Measurements from ENCODE around the gene MIEF1.

Gene MIEF1

DNA sequence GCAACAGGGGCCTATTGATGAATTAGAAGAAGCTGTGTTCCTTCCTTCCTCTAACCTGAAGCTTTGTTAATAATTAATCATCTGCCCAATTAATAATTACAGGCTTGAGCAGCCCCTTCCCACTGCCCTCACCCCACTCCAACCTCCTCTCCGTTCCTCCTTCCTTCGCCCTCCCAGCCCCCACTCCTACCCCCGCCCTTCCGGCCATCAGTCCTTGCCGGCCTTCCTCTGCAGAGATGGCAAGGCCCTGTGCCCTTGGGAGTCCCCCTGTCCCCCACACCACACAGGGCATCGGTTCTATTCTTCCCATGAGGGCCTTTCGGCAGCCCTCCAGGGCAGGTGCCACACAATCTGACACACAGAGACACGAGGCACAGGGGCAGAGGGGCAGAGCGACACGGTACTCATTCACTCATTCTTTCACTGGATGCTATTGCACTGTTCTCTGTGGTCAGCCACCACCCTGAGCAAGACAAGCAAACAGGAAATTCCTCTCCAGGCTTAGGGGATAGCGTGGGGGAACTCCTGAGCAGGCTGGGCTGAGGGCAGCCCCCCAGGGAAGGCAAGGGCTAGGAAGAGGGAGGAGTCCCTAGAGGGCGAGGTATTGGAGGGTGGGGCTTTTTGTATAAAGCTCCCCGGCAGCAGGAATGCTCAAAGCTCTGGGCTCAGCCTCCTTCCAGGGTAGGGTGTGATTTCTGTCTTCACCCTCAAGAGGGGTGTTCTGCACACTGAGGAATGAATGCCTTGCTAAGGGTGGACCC is 30.5 kb upstream of the MIEF1 start:
- no peak for DNase-seq

DNA sequence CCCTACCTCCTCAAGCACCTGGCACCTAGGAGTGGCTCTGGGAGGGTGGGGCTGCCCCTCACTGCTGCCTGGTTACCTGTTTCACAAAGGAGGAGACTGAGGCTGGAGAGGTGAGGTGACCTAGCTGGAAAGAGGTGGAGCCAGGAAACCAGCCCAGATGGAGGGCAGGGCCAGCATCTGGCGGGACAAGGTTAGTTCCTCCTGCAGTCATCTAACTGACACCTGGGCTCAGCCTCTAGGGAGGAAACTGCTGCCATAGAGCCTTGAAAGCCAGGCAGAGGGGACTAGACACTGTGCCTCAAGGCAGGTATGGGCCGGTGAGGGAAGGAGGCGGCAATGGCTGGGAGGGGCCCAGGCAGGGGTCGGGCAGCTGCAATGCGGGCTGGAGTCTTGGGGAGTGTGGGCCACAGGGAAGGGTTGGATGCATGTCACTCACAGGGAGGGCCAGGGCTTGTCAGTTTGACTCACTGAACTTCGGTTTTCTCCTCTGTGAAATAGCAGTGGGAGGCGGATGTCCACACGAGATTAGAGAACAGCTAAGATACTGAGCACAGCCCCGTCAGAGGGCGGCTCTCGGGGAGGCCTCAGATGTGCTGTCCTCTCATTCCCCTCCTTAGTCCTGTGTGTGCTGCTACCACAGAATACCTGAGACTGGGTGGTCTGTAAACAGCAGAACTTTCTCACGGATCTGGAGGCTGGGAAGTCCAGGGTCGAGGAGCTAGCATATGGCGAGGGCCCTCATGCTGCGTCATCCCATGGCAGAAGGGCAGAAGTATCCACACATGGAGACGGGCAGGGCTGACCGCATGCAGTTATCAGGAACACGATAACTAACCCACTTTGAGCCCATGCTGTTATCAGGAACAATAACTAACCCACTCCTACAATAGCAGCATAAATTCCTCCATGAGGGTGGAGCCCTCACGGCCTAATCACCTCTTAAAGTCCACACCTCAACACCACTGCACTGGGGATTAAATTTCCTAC is 29.2 kb upstream of the MIEF1 start:
- no peak for DNase-seq

DNA sequence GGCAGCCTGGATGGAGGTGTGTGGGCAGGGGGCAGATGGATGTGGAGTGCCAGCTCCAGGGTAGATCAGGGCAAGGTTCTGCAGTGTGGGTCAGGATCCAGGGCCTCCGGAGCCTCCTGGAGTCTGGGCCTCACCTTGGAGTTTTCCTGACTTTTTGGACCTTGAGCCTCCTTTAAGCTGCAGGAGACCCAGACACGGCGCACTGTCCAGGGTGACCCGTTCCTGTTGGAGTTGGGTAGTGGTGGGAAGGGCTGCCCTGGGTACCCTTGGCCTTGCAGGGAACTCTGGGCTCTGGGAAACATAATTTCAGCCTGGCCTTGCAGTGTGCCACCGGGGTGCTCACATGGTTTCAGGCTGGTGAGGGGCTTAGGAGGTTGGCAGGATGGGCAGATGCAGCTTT is 28.2 kb upstream of the MIEF1 start:
- no peak for DNase-seq

DNA sequence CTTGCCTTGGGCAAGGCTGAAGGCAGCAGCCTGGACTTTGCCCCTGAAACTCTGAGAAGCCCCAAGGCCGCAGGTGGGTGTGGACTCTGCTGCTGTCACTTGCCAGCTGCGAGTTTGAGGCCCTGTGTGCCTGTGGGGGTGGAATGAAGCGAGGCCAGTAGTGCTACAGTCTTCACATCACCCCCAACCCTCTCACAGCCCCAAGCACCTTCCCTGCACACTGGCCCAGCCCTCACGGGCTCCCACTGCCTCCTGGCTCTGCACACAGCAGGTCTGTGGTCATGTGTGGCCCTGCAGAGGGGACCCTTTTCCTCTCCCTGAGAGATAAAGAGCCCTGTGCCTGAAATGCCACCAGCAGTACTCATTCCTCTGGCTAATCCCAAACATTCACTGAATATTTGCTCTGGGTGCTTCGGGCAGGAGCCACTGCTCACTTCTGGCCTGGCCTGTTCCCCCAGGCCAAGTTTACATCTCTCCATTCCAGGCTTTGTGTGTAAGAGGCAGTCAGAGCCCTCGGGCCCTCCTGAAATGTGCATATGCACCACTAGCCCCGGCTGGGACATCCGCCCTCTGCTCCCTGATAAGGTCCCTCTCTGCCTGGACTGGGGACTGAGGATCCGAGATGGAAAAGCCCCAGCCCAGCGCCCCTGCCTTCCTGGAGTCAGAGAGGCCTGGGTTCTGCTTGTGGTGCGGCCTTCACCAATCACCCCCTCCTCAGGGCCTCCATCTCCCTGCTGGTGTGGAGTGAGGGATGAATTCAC is 27.6 kb upstream of the MIEF1 start:
- DNase-seq: no peak

DNA sequence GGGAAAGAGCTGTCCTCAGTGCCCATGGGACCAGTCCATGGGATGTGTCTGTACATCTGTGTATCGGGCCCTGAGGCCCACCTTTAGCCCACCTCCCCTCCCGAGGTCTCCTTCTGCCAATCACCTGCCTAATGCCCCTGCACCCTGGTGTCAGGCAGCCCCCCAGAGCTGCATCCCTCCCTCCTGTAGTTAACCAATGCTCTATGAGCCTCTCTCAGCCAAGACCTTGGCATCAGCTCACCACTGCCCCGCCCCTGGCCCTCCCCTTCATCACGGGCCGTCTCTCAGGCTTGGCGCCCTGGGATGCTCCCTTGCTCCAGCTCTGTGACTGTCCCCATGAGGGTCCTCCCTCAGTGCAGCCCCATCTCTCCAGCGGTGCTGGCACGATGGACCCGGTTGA is 26.8 kb upstream of the MIEF1 start:
- DNase-seq: no peak

DNA sequence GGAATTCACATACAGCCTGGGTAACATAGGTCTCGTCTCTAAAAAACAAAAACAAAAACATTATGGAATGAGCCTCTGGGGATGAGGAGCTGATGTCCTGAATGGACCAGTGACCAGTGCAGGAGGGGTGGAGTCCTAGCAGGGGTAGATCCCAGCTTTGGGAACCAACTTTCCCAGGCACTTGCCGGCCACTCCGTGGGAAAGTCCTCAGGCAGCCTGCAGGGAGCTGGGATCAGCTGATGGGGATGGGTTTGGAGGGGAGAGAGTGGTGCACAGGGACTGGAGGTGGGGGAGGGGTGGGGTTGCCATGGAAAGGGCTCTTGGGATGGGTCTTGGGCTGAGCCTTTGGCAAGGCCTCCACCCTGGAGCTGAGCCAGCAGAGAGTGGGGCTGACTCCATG is 26.2 kb upstream of the MIEF1 start:
- no peak for DNase-seq

DNA sequence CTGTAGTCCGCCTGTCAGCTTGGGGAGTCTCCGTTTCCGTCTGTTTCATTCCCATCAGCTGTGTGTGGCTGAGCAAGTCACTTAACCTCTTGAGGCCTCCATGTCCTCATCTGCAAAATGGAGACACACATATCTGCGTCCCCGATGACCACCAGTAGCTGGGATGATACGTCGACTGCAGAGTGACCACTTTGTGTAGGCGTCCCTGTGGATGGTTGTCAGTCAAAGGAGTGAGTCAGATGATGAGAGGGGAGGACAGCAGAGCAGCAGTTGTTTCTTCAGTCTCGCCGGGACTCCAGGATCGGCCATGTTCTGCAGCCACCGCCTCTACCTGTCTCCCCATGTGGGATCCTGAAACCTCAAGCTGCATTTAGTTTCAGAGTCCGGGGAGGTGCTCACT is 25.4 kb upstream of the MIEF1 start:
- no peak for DNase-seq

DNA sequence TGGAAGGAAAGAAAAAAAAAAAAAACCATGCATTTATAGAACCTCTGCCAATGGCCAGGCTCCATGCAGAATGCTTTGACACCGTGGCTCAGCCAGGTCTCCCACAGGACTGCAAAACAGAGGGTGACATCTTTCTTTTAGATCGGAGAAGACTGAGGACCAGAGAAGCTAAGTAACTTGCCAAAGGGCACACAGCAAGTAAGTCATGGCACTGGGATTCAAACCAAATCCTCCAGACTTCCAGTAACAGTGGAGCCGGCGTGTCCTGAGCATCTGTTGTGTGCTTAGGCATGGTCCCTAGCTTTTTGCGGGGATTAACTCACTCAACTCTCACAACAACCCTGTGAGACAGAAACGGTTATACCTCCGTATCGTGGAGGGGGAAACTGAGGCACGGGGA is 24.5 kb upstream of the MIEF1 start:
- no peak for DNase-seq

DNA sequence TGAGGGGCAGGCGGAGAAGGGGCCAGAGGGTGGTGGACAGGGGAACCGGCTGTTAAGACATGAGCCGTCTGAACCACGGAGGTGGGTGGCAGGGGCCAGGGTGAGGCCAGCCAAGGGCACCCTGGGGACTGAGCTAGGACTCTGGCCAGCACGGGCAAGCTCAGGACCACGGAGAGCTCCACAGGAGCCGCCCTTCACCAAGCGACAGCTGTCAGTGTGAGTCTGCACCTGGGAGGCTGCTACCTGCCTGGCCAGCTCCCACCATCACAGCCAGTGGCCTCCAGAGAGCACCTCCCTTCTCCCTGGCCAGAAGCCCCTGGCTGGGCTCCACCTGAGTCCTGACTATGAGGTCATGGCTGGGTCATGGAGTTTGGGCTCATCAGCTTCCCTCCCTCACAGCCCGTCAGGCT is 23.6 kb upstream of the MIEF1 start:
- no peak for DNase-seq

DNA sequence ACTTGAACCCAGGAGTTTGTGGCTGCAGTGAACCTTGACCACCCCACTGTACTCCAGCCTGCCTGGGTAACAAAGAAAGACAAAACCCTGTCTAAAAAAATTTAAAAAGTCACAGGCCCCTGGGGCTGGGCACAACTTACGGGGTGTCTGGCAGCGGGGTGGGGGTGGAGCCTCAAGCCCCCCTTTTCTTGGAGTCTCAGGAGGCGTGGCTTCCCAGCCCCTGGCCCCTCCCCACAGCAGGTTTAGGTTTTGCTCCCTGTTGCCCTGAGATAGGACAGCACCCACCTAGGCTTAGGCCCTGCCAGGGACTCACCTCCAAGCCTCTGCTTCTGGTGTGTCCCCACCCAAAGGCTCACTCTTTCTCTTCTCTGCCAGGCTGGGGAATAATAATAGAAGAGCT is 22.8 kb upstream of the MIEF1 start:
- DNase-seq: no peak

DNA sequence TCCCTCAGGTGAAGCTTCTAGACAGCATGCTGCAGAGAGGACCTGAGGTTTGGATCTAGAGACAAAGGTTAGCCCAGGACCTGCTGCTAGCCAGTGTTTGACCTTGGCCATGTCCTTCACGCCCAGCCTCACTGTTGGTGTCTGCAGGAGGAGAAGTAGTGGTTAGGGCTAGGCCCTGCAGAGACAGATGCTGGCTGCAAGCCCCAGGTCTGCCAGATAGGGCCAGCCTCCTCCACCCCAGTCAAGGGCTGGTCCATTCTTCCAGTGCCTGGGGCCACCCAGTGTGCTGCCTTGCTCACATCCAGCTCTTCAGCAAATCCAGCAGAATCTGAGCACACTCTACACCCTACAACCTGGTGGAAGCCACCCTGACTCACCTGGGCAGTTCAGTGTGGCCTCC is 21.5 kb upstream of the MIEF1 start:
- DNase-seq: no peak

DNA sequence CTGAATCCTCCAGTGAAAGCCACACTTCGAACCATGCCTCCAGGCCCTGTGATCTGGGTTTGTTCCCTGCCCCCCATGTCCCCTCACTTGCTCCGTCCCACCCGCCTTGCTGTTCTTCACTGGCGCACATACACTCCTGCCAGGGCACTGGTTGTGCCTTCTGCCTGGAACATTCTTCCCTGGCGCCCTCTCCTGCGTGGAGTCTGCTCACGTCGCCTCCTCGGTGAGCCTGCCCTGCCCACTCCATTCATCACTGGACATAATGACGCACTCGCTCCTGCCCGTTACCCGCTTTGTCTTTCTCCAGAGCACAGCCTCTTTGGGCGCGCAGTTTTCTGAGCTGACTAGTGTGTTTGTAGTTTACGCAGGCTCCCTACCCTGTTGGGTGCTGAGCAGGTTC is 21.0 kb upstream of the MIEF1 start:
- no peak for DNase-seq

DNA sequence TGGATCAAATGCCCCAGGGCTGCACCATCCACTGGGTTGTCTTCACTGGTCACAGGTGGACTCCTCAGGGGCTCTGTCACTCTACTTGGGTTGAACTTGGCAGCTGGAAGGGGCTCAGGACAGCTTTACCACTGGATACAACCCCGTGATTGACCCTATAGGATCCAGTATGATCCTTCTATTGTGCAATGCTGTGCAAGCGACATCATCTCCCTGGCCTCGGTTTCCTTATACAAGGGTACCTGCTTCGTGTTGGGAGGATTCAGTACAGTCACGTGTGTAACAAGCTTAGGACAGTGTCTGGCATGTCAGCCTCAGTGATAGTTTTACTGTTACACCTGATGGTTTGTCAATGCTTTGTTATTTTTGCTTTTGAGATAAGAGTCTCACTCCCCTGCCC is 20.5 kb upstream of the MIEF1 start:
- no peak for DNase-seq

DNA sequence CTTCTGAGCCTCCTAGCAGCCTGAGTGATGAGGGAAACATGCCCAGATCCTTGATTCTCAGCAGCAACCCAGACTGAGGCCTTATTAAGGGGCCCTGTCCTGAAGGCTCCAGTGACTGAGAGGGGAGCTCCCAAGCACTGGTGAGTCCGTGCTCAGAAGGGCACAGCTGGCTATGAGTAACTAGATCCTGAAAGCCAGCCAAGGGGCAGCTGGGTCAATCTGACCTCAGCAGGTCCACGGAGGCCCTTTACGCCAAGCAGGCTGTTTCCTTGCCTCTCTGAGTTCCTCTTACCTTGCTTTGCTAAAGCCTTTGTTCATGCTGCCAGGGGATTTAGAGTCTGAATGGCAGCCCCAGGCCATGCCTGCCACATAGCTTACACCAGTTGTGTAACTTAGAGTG is 19.3 kb upstream of the MIEF1 start:
- DNase-seq: no peak

DNA sequence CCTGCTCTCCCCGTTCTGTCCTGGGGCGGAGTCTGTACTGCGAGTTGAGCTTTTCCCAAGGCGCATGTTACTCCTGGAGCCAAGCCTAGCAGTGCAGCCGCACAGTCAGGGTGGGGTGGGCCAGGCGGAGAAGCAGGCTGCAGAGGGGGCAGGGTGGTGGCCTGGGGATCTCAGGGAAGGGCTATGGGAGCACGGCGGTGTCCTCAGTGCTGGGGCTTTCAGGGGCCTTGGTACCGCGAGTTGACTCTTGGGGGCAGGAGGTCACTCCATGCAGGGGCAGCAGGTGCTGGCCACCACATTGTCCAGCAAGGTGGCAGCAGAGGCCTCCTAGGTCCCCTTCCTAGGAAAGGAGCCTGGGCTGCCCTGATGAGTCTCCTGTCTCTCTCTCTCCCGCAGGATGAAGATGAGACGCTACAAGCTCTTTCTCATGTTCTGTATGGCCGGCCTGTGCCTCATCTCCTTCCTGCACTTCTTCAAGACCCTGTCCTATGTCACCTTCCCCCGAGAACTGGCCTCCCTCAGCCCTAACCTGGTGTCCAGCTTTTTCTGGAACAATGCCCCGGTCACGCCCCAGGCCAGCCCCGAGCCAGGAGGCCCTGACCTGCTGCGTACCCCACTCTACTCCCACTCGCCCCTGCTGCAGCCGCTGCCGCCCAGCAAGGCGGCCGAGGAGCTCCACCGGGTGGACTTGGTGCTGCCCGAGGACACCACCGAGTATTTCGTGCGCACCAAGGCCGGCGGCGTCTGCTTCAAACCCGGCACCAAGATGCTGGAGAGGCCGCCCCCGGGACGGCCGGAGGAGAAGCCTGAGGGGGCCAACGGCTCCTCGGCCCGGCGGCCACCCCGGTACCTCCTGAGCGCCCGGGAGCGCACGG is 14.9 kb upstream of the MIEF1 start:
- DNase-seq: no peak

DNA sequence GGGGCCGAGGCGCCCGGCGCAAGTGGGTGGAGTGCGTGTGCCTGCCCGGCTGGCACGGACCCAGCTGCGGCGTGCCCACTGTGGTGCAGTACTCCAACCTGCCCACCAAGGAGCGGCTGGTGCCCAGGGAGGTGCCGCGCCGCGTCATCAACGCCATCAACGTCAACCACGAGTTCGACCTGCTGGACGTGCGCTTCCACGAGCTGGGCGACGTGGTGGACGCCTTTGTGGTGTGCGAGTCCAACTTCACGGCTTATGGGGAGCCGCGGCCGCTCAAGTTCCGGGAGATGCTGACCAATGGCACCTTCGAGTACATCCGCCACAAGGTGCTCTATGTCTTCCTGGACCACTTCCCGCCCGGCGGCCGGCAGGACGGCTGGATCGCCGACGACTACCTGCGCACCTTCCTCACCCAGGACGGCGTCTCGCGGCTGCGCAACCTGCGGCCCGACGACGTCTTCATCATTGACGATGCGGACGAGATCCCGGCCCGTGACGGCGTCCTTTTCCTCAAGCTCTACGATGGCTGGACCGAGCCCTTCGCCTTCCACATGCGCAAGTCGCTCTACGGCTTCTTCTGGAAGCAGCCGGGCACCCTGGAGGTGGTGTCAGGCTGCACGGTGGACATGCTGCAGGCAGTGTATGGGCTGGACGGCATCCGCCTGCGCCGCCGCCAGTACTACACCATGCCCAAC is 14.1 kb upstream of the MIEF1 start:
- DNase-seq: no peak

DNA sequence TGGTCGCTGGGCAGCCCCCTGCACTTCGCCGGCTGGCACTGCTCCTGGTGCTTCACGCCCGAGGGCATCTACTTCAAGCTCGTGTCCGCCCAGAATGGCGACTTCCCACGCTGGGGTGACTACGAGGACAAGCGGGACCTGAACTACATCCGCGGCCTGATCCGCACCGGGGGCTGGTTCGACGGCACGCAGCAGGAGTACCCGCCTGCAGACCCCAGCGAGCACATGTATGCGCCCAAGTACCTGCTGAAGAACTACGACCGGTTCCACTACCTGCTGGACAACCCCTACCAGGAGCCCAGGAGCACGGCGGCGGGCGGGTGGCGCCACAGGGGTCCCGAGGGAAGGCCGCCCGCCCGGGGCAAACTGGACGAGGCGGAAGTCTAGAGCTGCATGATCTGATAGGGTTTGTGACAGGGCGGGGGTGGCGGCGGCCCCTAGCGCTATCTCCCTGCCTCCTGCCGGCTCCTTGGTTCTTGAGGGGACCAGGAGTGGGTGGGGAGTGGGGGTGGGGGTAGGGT is 13.5 kb upstream of the MIEF1 start:
- no peak for DNase-seq

DNA sequence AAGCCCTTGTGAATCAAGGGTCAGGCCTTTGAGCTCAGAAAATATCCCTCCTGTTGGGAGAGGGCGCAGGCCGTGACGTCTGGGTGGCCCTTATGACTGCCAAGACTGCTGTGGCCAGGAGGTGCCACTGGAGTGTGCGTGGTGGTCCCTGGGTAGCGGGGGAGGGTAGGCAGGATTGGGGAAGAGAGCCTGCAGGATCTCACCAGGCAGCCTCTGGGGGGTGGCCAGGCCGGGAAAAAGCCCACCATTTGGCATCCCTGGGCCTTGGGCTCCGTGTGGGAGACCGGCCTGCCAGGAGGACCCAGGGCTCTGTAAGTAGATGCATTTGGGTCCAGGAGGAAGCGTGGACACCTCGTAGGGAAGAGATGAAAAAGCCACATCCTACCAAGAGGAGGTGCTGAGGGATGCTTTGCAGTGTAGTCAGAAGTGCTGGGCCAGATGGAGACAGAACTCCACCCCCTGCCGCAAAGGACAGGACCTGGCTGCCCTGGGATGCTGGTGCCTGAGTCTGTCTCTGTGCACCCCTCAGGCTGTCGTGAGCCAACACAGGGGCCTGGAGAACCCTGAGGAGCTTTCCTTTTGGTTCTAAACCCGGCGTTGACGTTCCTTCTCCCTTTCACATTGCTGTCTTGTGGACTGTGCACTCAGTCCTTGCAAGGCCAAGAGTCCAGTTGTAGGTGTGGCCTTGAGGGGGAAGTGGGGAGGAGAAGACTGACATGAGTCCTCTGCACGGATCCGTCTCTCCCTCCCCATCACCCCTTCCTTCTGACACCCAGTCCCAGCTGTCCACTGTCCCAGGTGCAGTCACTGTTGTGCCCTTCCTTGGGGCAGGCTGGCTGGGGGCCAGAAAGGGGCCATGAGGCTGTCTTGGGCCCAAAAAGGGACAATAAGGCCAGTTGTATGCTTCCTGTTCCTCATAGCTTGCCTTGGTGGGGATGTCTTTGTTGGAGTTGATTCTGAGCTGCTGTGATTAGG is 12.7 kb upstream of the MIEF1 start:
- no peak for DNase-seq

DNA sequence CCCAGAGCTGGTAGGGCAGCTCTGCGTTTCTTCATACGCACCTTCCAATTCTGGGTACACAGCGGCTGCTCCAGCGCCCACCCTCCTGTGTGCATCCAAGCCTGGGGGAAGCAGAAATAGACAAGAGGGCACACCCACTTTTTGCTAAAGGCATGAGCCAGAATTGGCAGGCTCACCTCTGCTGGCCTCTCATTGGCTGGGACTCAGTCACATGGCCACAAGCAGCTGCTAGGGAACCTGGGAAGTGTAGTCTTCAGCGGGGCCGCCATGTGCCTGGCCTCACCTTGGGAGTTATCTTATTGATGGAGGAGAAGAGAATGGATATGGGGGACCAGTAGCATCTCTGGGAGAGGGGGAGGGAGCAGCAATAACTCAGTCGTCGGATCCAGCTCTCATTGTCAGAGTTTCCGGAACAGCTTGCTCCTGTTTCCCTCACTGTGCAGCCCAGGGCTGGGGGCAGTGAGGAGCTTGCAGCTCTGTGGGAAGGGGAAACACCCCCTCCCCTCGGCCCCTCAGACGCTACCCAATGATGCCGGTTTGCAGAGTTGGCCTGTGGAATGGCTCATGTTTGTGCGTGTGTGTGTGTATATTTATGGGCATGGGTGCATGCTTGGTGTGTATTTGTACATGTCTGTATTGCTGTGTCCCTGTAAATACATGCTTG is 11.8 kb upstream of the MIEF1 start:
- DNase-seq: peak in 1 of 2 donors; percentile 13

Data from bone marrow (tissue), 2 donors.